ENCODE results near the gene GPLD1.

The GPLD1 gene

GRCh38 chr6:24378473-24379097 is 110.8 kb downstream of the GPLD1 start:
- DNase-seq, result peak; percentile 37

Measured in activated CD4-positive, alpha-beta T cell treated with anti-CD3 and anti-CD28 coated beads, Interleukin-10, Interleukin-2, amounts not matched to agents 100 ng/mL and 50 ng/mL, durations not matched to agents 16 hours and 8 hours (primary cell).